Subcutaneous abdominal adipose tissue (tissue), 5 donors: Measurements from ENCODE around the gene DIO3.
"Not testable (repeated sequence)": the region's sequence is repeated elsewhere in the genome, so short reads cannot be mapped to it uniquely, and the experiment has no call there.

Experiments
- H3K27ac ChIP-seq: one replicate; pipeline ENCODE4 v1.7.0; 2013; ENCODE audit warnings: low read depth, mild to moderate bottlenecking, inconsistent platforms, low read length, moderate library complexity
- H3K27me3 ChIP-seq, 5 donors: one replicate each; pipeline ENCODE4 v1.7.0; 2013; ENCODE audit warnings: low read length in 5 of 5, inconsistent platforms in 1 of 5; ENCODE audit not compliant: control insufficient read depth in 5 of 5, insufficient read depth in 4 of 5
- H3K36me3 ChIP-seq, 5 donors: one replicate each; pipeline ENCODE4 v1.7.0; 2013; ENCODE audit warnings: low read length in 5 of 5; ENCODE audit not compliant: control insufficient read depth in 5 of 5, insufficient read depth in 5 of 5
- H3K4me1 ChIP-seq, 5 donors: one replicate each; pipeline ENCODE4 v1.7.0; 2013; ENCODE audit warnings: low read length in 5 of 5, mild to moderate bottlenecking in 3 of 5, moderate library complexity in 1 of 5; ENCODE audit not compliant: control insufficient read depth in 5 of 5, insufficient read depth in 5 of 5
- H3K4me3 ChIP-seq, 5 donors: one replicate each; pipeline ENCODE4 v1.7.0; 2013; ENCODE audit warnings: low read length in 5 of 5, low read depth in 1 of 5
- H3K9ac ChIP-seq, 5 donors: one replicate each; pipeline ENCODE4 v1.7.0; 2013; ENCODE audit warnings: low read length in 5 of 5, mild to moderate bottlenecking in 4 of 5, moderate library complexity in 3 of 5
- H3K9me3 ChIP-seq, 5 donors: one replicate each; pipeline ENCODE4 v1.7.0; 2013; ENCODE audit warnings: low read length in 5 of 5; ENCODE audit not compliant: control insufficient read depth in 5 of 5
- donor health status: healthy.
- donor health status: healthy.
- donor health status: healthy.
- donor health status: healthy.
- donor health status: healthy.

Gene DIO3

GRCh38 chr14:101563352-101563653 is 2.0 kb downstream of the DIO3 start:
- Histone ChIP-seq H3K9ac (no peak overlapping the region), H3K4me1 (peaks cover 0 to 17% (median 8%) of the 10 kb centered on the region in 5 donors), H3K36me3 (no peaks in the 10 kb centered on the region), H3K27me3 (peaks cover 52 to 74% (median 69%) of the 10 kb centered on the region in 5 donors), H3K4me3 (no peak overlapping the region), H3K27ac (no peak overlapping the region), H3K9me3 (peaks cover 4 to 17% (median 15%) of the 10 kb centered on the region in 5 donors)

DNA sequence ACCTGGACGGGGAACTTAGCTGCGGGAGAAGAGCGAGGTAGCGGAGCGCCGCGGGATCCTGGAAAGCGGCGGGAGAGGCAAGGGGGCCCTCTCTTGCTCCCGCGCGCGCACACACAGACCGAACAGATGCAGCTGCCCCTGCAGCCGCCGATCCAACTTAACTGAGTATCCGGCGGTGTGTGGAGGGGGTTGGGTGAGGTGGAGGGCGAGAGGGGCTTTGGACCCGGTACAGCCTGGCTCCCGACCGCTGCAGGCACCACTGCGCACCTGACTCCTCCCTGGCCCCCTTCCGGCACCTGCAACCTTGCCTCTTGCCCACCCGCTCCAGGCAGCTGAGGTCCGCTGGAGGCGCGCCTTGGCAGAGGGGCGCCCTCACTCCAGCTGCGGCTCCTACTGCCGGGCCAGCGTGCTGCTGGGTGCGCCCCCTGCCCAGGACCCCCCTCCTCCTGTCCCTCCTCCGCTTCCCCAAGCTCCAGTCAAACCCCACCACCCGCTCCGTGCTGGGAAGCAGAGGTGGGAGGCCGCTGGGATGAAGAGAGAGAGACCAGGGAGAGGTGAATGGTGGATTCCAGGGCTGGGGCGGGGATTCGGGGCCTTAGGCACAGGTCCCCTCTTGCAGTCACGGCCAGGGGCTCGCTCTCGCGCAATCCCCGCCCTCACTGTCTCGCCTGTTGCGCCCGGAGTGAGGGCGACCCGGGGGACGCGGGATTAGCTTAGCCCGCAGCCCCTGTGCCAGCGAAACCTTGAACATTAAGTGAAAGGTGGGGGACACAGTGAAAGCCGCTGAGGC is 2.6 kb downstream of the DIO3 start:
- H3K9me3 ChIP-seq: peaks cover 4 to 17% (median 15%) of the 10 kb centered on the region in 5 donors
- no peak overlapping the region for H3K27ac ChIP-seq
- H3K9ac ChIP-seq: no peak overlapping the region
- H3K27me3 ChIP-seq: peaks cover 52 to 68% (median 65%) of the 10 kb centered on the region in 5 donors
- no peaks in the 10 kb centered on the region for H3K36me3 ChIP-seq
- H3K4me3 ChIP-seq: no peak overlapping the region
- H3K4me1 ChIP-seq: peaks cover 0 to 17% (median 8%) of the 10 kb centered on the region in 5 donors

GRCh38 chr14:101564444-101564776 is 3.1 kb downstream of the DIO3 start:
- Histone ChIP-seq H3K27me3 (peaks cover 52 to 63% (median 62%) of the 10 kb centered on the region in 5 donors), H3K36me3 (no peaks in the 10 kb centered on the region), H3K9me3 (peaks cover 4 to 17% (median 15%) of the 10 kb centered on the region in 5 donors), H3K4me1 (peaks cover 0 to 12% (median 5%) of the 10 kb centered on the region in 5 donors), H3K4me3 (no peak overlapping the region), H3K27ac (no peak overlapping the region), H3K9ac (no peak overlapping the region)

DNA sequence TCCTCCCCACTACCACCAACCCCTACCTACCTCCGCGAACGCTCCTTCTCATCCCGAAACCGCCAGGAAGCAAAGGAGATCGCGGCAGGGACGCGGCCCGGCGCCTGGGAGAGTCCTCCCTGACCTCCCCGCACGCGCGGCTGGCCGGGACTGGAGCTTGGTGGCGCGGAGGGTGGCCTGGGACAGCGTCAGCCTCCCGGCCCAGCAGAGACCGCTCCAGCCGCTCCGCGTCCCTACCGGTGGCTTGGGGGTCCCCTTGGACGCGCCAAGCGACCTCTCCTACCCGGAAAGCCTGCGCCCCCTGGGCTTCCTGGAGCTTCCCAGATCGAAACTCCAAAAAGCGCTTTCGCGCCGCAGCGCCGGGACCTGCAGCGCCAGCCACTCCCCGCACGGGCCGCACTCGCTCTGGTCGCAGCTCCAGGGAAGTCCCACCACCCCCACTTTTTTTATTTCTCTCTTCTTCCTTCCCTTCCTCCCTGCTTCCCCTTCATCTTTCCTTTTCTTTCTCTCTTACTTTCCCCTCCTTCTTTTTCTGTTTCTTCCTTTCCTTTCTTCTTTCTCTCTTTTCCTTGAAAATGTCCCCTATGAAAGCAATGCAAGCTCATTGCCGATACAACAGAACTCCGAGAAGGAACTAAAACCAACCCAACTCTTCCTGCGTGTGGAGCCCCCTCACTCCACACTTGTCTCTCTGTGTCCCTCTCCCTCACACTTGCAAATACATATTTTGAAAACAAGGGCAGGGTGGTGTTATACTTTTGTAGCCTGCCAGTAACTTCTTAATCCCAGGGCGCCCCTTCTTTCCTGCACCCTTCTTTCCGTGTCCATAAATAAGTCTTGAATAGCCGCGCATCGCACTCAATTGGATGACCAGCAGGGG is 3.8 kb downstream of the DIO3 start:
- no peaks in the 10 kb centered on the region for H3K36me3 ChIP-seq
- H3K4me1 ChIP-seq: peaks cover 0 to 6% (median 1%) of the 10 kb centered on the region in 5 donors
- H3K4me3 ChIP-seq: no peak overlapping the region
- H3K27me3 ChIP-seq: peaks cover 52 to 60% (median 56%) of the 10 kb centered on the region in 5 donors
- H3K27ac ChIP-seq: no peak overlapping the region
- peaks cover 4 to 17% (median 15%) of the 10 kb centered on the region in 5 donors for H3K9me3 ChIP-seq
- no peak overlapping the region for H3K9ac ChIP-seq

GRCh38 chr14:101567252-101567651 is 6.0 kb downstream of the DIO3 start:
- peaks cover 42 to 54% (median 48%) of the 10 kb centered on the region in 5 donors for H3K27me3 ChIP-seq
- peaks cover 0 to 5% (median 0%) of the 10 kb centered on the region in 5 donors for H3K4me1 ChIP-seq
- H3K9me3 ChIP-seq: peaks cover 0 to 6% (median 4%) of the 10 kb centered on the region in 5 donors
- H3K4me3 ChIP-seq: no peak overlapping the region
- H3K9ac ChIP-seq: no peak overlapping the region
- no peaks in the 10 kb centered on the region for H3K36me3 ChIP-seq
- H3K27ac ChIP-seq: no peak overlapping the region

DNA sequence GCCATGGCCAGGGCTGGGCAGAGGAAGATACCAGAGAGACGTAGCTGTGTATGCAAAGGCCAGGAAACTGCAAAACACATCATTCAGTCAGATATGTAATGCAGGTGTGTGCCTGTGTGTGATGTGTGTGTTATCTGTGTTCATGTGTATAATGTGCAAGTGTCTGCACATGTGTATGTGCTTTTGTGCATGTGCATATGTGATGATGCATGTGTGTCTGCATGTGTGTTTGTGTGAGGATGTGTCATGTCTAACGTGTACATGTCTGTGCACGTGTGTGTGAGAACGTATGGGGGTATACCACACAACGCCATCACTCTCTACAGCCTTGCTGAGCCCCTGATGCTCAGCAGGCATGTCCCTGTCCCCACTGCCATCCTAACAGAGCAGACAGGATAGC is 9.7 kb downstream of the DIO3 start:
- no peak overlapping the region for H3K27ac ChIP-seq
- no peak overlapping the region for H3K4me3 ChIP-seq
- peaks cover 13 to 20% (median 15%) of the 10 kb centered on the region in 5 donors for H3K27me3 ChIP-seq
- H3K9ac ChIP-seq: no peak overlapping the region
- H3K36me3 ChIP-seq: no peaks in the 10 kb centered on the region
- H3K4me1 ChIP-seq: no peaks in the 10 kb centered on the region
- no peaks in the 10 kb centered on the region for H3K9me3 ChIP-seq

- not testable (repeated sequence) for H3K4me1 ChIP-seq, H3K27me3 ChIP-seq, H3K36me3 ChIP-seq
These were observed 11.2 kb downstream of the DIO3 start for GRCh38 chr14:101572526-101572925.

DNA sequence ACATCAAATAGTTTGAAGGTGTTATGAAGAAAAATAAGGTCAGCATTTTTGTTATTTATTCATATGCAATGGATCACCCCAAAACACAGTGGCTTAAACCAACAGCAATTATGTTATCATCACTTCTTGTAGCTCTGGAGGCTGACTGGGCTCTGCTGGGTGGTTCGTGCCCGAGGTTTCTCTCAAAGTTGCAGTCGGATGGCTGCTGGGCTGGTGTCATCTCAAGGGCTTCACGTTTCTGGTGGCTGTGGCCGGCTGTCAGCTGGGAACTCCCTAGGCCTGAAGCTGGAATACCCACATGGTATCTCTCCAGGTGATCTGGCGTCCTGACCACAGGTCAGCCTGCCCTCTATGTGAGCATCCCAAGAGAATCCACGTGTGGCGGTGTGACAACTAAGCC is 12.0 kb downstream of the DIO3 start:
- Histone ChIP-seq H3K27me3 (peaks cover 0 to 9% (median 2%) of the 10 kb centered on the region in 5 donors), H3K4me1 (no peaks in the 10 kb centered on the region), H3K27ac (no peak overlapping the region), H3K36me3 (no peaks in the 10 kb centered on the region), H3K9ac (no peak overlapping the region), H3K9me3 (no peaks in the 10 kb centered on the region), H3K4me3 (no peak overlapping the region)

More at GRCh38 chr14:101572526-101572925, 11.2 kb downstream of the DIO3 start:
- not testable (repeated sequence) for H3K9ac ChIP-seq, H3K4me3 ChIP-seq, H3K9me3 ChIP-seq, H3K27ac ChIP-seq

GRCh38 chr14:101575581-101575980 is 14.3 kb downstream of the DIO3 start:
- Histone ChIP-seq H3K4me3 (no peak overlapping the region), H3K9me3 (peaks cover 0 to 2% (median 0%) of the 10 kb centered on the region in 5 donors), H3K36me3 (no peaks in the 10 kb centered on the region), H3K27me3 (peaks cover 7 to 19% (median 10%) of the 10 kb centered on the region in 5 donors), H3K4me1 (no peaks in the 10 kb centered on the region), H3K27ac (no peak overlapping the region), H3K9ac (no peak overlapping the region)
